NCI-H345 treated with DMSO at 0.1 percent for 48 hours (cell line): ENCODE results near the gene PRR9.
A peak's percentile ranks its signal among the peaks of the same experiment; 100 is the strongest.
"Not testable (repeated sequence)": the region's sequence is repeated elsewhere in the genome, so short reads cannot be mapped to it uniquely, and the experiment has no call there.

Experiments
- DNase-seq: peaks from one replicate; lab custom pipeline; 2025; ENCODE audit not compliant: unreplicated experiment; lab: John Stamatoyannopoulos, UW

Gene PRR9, protein sequence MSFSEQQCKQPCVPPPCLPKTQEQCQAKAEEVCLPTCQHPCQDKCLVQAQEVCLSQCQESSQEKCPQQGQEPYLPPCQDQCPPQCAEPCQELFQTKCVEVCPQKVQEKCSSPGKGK

DNA sequence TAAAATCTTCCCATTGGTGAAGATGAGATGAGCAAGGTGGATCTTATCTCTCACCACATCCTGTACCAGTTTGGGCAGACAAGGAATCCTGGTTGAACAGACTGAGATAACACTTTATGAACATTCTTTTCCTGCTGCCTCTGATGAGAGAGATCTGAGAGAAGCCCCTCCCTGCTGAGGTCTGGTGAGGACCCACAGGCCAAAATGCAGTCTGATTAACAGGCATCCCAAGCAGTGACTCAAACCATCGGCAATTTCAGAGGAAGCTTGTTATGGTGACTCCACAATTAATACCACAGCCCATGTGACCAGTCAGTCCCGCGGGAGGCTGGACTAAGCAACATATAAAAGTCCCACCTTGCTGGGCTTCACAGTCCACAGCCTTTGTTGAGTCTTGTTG is at the start of gene PRR9:
Gene PRR9 (plus strand): TSS at position 373 of the 400 bp plus-strand sequence. CDS start 561 bp downstream, outside the sequence.
- DNase-seq = no peak

DNA sequence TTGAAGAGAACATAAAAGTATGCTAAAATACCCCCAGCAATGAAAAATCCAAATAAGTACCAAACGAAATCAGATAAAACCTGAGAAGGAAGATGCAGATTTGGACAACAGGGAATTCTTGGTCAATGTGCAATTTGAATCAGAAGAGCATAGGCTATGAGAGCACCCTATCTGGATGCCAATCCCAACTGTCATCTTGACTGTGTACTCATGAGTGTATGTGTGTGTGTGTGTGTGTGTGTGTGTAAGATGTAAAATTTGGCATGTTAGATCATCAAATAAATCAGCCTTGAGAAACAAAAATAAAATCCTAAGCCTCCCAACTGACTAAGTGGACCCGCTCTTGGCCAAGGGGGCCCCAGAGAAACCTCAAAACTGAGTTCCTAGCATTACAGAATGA is 48.7 kb upstream of the PRR9 start:
- no peak for DNase-seq

DNA sequence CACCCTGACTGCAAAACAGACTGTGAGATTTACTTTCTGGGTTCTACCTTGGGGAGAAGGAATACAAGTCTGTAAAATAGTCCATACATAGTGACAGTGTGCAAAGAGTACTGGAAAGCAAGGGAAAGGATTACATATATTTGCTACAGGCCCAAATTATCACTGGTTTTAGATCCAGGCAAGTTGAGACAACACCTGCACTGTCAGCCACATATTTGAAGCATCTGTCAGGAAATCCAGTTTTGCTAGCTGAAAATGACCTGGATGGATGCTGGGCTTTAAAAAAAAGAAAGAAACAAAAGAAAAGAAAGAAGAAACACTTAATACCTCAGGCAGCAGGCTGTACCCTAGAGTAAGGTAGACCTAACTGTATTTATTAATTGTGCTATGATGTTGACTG is 42.8 kb upstream of the PRR9 start:
- no peak for DNase-seq

DNA sequence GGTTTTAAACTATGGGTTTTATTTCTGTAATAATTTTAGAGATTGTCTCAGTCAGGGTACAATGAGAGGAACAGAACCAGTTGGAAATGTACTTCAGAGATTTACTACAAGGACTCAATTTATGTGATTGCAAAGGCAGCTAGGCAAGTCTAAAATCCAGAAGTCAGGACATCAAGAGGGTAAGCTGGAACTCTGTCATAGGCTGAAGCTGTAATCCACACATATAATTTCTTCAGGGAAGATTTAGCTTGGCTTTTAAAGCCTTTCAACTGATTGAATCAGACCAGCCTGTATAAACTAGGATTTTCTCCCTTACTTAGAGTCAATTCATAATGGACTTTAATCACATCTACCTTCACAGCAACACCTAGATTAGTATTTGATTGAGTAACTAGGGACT is 38.5 kb upstream of the PRR9 start:
- DNase-seq = no peak

DNA sequence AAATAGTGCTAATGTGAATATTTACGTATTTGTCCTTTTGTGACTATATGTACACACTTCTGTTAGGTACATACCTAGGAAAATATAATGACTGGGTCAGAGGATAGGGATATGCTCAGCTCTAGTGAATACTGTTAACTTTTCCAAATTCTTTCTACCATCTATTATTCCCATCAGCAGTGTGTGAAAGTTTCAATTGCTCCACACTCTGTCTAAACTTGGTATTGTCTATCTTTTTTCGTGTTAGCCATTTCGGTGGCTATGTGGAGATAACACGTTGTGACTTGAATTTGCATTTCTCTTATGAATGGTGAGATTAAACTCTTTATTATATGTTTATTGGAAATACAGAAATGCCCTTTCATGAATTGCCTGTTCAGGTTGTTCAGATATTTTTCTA is 36.8 kb upstream of the PRR9 start:
- DNase-seq = no peak

DNA sequence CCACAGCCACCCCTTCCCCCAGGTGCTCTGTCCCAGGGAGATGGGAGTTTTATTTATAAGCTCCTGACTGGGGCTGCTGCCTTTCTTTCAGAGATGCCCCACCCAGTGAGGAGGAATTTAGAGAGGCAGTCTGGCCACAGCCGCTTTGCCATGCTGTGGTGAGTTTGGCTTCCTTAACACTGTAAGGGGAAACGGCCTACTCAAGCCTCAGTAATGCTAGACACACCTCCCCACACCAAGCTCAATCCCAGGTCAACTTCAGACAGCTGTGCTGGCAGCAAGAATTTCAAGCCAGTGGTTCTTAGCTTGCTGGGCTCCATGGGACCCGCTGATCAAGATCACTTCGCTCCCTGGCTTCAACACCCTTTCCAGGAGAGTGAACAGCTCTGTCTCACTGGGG is 29.1 kb upstream of the PRR9 start:
- not testable (repeated sequence) for DNase-seq

DNA sequence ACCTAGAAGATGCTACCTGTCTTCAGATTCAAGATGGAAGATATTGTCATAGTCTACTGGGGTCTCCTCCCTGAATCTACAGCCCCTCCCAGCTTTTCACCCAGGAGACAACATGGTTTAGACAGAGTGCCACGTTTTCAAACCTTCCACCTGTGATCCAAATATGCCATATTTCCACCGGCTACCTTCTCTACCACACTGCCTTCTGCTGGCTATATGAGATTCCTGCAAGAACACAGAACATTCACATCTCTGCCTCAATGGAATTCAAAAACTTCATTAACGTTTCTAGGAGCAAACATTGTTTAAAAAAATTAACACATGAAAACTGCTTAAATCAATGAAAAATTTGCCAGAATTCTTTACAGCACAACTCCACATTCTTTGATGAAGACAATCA is 27.0 kb upstream of the PRR9 start:
- peak; percentile 35 for DNase-seq

DNA sequence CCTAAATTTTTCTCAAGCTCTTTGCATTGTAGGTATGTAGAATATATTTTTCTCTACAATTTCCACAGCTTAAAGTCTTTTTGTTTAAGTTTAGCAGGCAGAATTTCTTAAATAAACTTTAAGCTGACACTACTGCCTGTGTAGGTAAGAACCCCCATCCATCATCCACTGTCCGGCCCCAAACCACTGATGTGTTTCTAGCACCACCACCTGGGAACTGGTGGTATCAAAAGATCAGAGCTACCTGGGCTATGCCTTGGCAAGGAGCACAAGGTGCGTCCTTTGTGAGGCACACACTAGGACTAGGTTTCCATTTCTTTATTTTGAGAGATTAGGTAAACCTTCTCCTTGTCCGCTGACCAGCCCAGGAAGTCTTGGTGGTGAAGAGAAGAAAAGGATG is 24.7 kb upstream of the PRR9 start:
- DNase-seq = peak; percentile 76

DNA sequence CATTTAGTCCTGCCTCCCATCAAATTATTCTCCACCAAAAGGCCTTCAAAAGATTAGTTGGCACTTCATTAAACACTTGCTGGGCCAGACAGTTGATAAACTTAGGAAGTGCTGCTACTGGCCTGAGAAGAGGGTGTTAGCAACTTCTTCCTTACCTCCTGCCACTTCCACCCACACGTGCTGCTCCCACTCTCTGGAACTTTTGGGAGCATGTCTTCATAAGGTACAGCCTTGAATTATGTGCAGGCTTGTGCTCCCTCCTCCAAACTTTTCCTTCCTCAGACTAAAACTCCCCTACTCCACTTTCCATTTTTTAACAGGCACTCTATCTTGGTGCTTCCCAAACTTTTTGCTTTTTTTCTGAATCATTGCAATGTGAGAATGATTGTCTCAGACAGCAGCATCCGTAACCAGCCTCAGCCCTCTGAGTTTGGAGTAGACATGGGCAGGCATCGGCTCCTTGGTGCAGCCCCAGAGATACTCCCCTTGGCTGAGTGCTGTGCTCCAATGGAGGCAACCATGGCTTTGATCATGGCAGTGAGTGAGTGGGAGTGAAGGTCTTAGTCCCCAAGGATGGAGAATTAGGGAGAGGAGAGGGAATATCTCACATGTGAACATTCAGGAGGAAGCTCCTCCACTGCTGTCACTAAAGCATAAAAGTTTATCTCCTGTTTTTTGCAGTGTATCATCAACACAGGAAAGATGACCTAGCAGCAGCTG is 22.9 kb upstream of the PRR9 start:
- DNase-seq = no peak

DNA sequence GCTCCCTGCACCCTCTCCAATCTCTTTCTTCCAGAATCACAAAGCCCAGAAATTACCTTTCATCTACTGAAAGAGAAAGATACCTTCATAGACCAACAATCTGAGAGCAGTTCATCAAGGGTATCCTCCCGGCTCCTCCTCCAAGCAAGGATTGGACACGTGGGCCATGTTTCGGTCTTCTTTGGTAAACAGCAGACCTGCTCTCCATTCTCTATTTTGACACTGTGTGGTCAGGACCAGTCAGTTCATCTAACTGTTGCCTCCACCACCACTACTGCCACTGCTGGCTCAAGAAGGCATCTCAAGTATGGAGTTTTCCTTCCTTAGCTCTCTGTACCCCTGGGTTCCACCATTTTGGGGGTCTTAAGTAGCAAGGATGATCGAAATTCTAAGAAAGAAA is 22.2 kb upstream of the PRR9 start:
- no peak for DNase-seq

DNA sequence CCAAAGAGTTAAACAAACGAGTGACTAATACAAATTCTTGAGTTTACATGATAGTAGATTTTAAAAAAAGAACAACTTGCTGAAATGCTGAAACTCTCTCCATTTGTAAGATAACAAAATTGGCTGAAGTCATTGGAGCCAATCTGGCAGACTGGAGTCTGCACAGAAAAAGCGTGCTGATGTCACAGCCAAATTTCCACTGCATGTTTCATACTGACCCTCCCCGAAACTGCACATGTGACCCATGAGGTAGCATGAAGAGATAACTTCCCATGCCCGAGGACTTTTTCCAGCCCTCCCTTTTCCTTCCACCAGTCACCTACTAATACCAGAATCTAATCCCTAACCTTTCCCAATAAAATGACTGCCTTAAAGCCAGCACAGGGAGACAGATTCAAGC is 15.4 kb upstream of the PRR9 start:
- no peak for DNase-seq

DNA sequence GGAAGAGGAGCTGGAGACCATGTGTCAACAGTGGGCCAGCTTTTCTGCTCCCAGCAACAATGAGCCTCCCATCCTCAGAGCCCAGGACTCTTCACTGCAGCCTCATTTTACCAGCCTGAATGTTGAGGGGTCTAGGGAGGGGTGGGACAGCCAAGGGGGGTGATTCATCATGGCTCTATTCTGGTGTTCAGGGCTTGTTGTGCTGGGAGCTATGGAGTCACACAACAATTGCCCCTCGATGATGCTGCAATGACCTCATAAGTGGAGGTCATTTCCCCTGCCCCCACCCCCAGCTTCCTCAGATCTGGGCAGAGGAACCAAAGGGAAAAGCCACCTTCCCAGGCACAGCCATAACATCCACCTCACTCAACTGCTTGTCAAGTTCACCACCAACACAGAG is 14.3 kb upstream of the PRR9 start, which contains the start of gene LELP1:
Gene LELP1 (plus strand): TSS at position 301 of the 400 bp plus-strand sequence. CDS start 1,278 bp downstream, outside the sequence.
- no peak for DNase-seq

DNA sequence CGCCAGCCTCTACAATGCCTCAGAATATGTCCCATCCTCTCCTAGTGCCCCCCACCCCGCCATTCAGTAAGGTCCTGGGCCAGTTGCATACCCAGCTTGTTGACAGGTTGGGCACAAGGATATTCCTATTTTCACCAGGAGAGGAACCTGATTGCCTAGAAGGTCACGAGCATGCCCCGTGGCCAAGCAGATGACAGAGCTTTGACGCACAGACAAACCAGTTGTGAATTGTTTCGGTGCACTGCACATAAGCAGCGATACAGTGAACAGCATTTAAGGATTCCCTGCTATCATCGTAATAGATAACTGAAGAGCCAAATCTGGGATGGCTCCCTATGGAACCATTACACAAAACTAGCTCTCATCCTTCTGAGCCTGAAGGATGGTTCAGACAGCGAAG is 10.8 kb upstream of the PRR9 start:
- DNase-seq = no peak

DNA sequence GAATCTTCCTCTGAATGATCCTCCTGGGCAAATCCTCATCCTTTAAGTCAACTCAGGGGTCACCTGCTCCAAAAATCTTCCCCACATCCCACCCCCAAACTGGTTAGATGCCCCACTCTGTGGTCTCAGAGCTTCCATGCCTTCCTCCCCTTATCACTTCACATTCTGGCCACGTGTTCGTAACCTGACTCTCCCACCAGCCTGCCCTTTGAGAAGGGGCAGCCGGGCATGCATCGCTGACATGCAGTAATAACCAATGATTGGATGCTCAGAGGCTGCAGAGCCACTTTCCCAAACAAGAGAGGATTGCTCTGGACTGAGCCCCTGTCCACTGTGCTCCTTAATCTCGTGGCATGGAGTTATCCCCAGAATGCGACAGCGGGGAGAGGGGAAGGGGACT is 7.2 kb upstream of the PRR9 start:
- DNase-seq = no peak

DNA sequence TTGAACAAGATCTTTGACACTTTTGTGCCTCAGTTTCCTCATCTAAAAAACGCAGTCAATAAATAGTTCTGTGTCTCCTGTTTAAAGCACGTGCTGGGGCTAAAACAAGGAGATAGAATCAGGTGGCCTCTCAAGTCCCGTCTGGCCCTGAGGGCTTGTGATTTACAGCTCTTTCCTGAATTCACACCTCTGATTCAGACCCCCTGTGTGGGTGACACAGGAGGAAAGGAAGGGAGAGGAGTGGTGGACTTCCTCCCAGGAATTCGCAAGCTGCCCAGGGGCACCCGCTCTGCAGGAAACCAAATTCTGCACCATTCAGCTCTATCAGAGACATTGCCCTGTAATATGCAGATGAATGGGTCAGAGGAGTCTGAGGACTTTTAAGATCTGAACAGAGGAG is 5.2 kb upstream of the PRR9 start:
- no peak for DNase-seq

DNA sequence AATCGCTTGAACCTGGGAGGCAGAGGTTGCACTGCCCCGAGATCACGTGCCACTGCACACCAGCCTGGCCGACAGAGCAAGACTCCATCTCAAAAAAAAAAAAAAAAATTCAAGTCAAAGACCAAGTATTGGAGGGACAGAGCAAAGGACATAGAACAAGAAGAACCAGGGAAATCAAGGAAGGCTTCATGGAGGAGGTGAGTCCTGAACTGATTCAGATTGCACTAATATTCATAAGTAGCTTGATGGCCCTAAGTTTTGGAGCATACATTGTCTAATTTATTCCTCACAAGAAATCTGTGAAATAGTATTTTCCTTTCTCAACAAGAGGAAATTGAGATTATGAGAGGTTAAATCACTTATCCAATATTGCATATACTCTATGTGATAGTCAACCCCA is 3.9 kb upstream of the PRR9 start:
- no peak for DNase-seq

DNA sequence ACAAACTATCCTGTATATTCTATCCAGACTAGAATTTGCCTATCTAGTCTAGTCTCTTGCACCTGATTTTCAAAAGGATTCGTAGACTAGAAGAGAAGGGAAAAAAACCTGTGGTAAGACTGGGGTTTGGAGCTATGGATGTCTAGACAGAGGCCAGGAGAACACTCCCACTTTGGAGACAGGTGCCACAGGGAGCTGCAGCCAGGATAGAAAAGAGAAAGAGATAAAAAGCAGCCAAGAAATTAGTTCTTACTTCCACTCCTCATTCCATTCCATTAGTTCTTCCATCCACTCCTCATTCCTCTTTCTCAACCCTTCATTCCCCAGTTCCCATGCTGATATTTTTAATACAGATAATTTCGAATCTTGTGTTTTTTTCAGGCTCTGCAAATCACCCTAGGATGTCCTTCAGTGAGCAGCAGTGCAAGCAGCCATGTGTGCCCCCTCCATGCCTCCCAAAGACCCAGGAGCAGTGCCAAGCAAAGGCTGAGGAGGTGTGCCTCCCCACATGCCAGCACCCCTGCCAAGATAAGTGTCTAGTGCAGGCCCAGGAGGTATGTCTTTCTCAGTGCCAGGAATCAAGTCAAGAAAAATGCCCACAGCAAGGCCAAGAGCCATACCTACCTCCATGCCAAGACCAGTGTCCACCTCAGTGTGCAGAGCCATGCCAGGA is 496 bp downstream of the PRR9 start:
- DNase-seq = no peak

DNA sequence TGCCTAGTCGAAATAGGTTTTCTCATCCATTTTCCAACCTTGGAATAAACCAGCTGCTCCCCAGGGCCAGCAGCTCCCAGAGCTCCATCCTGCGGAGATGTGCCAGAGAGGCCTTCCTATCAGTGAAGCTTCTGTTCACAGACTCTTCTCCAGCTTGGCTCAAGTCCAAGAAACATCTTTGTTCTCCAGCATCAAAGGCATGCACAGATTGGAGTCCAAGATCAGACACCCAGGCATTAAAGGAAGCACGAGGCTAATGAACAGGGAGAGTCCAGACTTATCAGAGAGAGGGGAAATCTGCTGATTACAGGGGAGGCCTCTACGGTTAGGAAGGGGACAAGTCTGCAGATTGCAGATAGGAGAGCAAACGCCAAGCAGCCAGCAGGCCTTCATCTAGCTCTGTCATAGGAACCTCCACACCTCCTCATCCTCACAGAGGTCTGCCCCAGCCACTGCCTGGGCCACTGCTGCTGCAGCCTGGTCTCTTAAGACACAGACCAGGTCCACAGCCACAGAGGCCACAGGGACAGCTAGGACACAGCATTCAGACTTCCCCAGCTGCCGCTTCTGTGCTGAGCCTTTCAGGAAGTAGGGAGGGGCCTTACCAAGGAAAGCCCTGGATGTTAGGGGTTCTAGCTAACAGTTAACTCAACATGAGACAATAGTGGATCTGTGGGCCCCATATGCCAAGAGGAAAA is 3.4 kb downstream of the PRR9 start:
- peak; percentile 12 for DNase-seq

DNA sequence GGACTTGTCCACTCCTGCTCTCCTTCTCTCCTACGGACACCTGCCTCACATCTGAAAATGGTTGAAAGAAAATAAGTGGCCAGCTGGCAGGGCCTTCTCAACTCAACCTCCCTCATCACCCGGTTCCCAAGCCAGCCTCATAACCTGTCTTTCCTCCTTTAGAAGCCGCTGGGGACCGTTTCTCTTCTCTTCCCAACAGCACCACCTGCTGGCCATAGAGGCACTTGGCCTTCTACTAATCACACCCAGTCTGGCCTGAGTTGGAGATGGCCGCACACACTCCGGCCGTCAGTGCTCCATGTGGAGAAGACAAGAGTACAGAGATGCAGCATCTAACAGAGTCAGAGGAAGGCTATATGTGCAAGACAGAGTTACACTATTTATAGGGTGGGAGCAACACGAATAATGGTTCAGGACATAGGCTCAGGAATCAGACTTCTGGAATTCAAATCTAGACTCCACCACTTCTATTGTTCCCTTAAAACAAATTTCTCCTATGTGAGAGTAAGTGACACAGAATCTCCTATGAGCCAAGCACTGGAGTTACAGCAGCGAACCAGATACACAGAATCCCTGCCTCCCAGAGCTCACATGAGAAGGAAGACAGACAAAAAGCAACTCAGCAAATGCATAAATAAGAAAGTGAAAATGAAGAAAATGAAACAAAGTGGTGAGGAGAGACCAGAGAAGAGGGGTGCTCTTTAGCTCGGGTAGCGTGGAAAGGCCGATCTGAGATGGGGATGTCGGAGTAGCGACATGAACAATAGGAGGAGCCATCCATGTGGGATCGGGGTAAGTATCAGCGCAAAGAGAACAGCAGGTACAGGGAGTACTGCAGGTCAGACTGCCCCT is 5.9 kb downstream of the PRR9 start:
- DNase-seq = peak; percentile 70

DNA sequence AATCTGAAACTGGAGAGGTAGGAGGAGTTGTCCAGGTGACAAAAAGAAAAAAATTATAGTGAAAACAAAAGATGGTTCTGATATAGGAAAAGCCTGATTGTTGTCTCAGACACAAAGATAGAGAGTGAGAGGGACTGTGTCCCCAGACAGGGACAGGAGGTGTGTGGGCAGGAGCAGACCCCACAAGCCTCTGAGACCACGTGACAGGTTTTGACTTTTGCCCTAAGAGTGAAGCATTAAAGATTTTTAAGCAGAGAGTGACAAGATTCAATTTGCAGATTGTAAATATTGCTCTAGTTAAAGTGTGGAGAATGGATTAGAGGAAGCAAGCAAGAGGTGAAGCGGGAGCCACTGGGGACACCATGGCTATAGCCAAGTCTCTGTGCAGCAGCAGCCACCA is 10.4 kb downstream of the PRR9 start:
- no peak for DNase-seq

DNA sequence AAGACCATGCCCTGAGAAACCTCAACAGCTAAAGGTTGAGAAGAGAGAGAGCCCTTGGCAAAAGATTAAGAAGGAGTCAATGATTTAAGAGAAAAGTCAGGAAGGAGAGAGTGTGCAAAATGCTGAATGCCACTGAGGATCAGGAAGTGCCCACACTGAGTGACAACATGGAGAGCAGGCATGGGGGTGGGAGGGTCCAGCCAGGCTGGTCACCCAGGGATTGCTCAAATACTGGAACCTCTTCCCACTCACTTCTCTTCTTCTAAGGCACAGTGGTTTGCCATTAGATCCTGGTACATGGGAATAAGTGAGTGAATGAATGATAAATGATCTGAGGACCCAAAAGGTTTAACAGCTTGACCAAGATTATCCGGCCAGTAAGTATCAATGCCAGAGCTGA is 11.1 kb downstream of the PRR9 start:
- no peak for DNase-seq
